ENCODE data around the gene COX19. TPM values are rescaled to one million over a fixed set of nuclear protein-coding genes. Genes with fewer than 3 reads are reported as not detected.

Gene COX19
- total and polyA plus RNA-seq, 2 of the 13 experiments (the other 11 are each of a cell fraction or from before 2014, with no cell fraction given): 11.5 to 21.7 TPM

DNA sequence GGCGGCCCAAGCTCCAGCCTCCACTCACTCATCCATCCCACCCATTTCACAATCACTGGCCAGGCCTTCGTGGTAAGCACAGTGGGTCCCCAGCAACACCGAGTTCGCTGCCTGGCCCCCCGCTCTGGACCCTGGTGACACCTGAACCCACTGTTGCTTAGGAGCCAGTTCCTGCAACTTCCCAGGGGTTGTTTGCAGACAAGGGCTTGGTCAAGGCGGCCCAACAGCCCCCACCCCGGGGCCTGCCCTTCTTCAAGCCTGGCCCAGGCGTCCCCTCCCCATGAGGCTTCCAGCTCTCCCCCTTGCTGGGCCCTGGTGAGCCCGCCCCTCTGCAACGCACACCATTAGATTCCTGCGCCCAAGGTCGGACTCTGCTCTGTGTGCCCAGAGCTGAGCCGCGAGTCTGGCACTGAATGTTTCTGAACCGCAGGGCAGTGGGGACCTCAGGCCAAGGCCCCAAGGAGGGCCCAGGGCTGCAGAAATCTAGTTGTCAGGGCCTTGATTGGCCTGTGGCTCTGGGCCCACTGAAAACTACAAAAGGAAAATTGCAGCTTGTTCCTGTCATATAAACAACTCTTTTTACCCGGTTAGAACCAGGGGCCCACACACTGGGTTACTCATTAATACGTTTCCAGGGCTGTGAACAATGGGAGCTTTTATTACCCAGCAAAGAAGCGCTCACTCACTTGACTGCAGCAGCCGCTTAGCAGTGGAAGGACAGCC lies 2.1 kb upstream of the COX19 start (continued):
- TF ChIP-seq, protein P1, sequence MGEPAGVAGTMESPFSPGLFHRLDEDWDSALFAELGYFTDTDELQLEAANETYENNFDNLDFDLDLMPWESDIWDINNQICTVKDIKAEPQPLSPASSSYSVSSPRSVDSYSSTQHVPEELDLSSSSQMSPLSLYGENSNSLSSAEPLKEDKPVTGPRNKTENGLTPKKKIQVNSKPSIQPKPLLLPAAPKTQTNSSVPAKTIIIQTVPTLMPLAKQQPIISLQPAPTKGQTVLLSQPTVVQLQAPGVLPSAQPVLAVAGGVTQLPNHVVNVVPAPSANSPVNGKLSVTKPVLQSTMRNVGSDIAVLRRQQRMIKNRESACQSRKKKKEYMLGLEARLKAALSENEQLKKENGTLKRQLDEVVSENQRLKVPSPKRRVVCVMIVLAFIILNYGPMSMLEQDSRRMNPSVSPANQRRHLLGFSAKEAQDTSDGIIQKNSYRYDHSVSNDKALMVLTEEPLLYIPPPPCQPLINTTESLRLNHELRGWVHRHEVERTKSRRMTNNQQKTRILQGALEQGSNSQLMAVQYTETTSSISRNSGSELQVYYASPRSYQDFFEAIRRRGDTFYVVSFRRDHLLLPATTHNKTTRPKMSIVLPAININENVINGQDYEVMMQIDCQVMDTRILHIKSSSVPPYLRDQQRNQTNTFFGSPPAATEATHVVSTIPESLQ (CRISPR knock-in tag; conservative IDR thresholded peaks at IDR 0.05): no peak
- TF ChIP-seq YEATS2 (CRISPR knock-in tag; IDR thresholded peaks at IDR 0.05; ENCODE audit: borderline replicate concordance) (no peak; the same call in 1 of the 2 replicates), ATF7 (IDR thresholded peaks at IDR 0.05) (no peak), ATF7 (CRISPR knock-in tag; IDR thresholded peaks at IDR 0.05) (no peak; the same call in 1 of the 2 replicates), AHR (CRISPR knock-in tag; IDR thresholded peaks at IDR 0.05) (peak; percentile 71; the same call in 1 of the 2 replicates), ZNF430 (CRISPR knock-in tag; IDR thresholded peaks at IDR 0.05) (peak; percentile 67), RFX3 (CRISPR knock-in tag; IDR thresholded peaks at IDR 0.05) (no peak; the same call in 1 of the 2 replicates), XRCC5 (optimal IDR thresholded peaks at IDR 0.05; ENCODE audit: low read length) (peak; percentile 70), KLF9 (CRISPR knock-in tag; IDR thresholded peaks at IDR 0.05; ENCODE audit: low read depth) (peak; percentile 55; the same call in 1 of the 2 replicates), GTF3A (CRISPR knock-in tag; conservative IDR thresholded peaks at IDR 0.05) (peak; percentile 2; the same call in 1 of the 2 replicates), SPEN (CRISPR knock-in tag; IDR thresholded peaks at IDR 0.05; ENCODE audit: low read depth) (peak; percentile 84; the same call in 1 of the 2 replicates), IKZF4 (CRISPR knock-in tag; IDR thresholded peaks at IDR 0.05; ENCODE audit: borderline replicate concordance, low read depth, not compliant biosample characterization) (no peak), MEIS2 (CRISPR knock-in tag; IDR thresholded peaks at IDR 0.05) (peak; percentile 91), TAF1 (CRISPR knock-in tag; IDR thresholded peaks at IDR 0.05) (peak; percentile 69; the same call in 1 of the 2 replicates), POLR2G (IDR thresholded peaks at IDR 0.05; ENCODE audit: low read depth, low read length) (peak; percentile 92), ZSCAN12 (CRISPR knock-in tag; IDR thresholded peaks at IDR 0.05) (0 out of 2 replicates have a peak, but pooled peaks have one; percentile 56), U2AF2 (IDR thresholded peaks at IDR 0.05; ENCODE audit: low read depth, low read length) (no peak), SOX5 (CRISPR knock-in tag; IDR thresholded peaks at IDR 0.05; ENCODE audit: borderline replicate concordance) (peak; percentile 82)
- TF ChIP-seq, protein P2, sequence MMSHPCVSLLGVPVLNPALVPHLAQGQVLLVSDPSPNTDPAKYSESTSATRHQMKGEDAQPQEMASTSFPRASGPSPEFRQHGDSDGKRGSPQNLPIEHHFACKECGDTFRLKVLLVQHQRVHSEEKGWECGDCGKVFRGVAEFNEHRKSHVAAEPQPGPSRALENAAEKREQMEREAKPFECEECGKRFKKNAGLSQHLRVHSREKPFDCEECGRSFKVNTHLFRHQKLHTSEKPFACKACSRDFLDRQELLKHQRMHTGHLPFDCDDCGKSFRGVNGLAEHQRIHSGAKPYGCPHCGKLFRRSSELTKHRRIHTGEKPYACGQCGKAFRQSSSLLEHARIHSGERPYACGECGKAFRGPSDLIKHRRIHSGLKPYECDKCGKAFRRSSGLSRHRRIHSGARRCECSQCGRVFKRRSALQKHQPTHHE (CRISPR knock-in tag; IDR thresholded peaks at IDR 0.05; ENCODE audit: borderline replicate concordance): peak; percentile 75; the same call in 1 of the 2 replicates
- TF ChIP-seq, protein P3, sequence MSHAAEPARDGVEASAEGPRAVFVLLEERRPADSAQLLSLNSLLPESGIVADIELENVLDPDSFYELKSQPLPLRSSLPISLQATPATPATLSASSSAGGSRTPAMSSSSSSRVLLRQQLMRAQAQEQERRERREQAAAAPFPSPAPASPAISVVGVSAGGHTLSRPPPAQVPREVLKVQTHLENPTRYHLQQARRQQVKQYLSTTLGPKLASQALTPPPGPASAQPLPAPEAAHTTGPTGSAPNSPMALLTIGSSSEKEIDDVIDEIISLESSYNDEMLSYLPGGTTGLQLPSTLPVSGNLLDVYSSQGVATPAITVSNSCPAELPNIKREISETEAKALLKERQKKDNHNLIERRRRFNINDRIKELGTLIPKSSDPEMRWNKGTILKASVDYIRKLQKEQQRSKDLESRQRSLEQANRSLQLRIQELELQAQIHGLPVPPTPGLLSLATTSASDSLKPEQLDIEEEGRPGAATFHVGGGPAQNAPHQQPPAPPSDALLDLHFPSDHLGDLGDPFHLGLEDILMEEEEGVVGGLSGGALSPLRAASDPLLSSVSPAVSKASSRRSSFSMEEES (CRISPR knock-in tag; IDR thresholded peaks at IDR 0.05): peak; percentile 72
- TF ChIP-seq, protein P4, sequence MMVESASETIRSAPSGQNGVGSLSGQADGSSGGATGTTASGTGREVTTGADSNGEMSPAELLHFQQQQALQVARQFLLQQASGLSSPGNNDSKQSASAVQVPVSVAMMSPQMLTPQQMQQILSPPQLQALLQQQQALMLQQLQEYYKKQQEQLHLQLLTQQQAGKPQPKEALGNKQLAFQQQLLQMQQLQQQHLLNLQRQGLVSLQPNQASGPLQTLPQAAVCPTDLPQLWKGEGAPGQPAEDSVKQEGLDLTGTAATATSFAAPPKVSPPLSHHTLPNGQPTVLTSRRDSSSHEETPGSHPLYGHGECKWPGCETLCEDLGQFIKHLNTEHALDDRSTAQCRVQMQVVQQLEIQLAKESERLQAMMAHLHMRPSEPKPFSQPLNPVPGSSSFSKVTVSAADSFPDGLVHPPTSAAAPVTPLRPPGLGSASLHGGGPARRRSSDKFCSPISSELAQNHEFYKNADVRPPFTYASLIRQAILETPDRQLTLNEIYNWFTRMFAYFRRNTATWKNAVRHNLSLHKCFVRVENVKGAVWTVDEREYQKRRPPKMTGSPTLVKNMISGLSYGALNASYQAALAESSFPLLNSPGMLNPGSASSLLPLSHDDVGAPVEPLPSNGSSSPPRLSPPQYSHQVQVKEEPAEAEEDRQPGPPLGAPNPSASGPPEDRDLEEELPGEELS (CRISPR knock-in tag; IDR thresholded peaks at IDR 0.05): peak; percentile 93
